Measurements from ENCODE around the gene NDUFB10. TPM values are rescaled to one million over a fixed set of nuclear protein-coding genes. Genes with fewer than 3 reads are reported as not detected.
"Not testable (repeated sequence)": the region's sequence is repeated elsewhere in the genome, so short reads cannot be mapped to it uniquely, and the experiment has no call there.

Gene NDUFB10
- total RNA-seq, 2 donors from 2014 or later, result 583 to 1,046 TPM

DNA sequence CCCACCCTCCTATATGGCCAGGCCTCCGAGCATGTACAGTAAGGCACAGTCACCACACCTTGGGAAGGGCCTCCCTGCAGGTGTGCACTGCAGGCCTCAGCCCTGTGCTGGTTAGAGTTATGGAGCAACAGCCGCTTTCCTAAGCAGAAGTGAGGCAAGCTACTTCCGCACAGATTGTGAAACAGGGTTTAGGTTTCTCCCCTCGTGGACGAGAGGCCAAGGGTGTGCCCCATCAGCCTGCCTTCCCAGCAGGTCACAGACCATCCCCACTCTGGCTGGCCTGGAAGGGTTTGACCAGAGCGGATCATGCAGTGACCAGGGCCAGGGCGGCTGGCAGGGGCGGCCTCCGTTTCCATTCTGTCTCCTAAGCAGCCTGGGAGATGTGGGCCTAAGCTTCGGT is 21.0 kb upstream of the NDUFB10 start:
- no peak for DNase-seq (ENCODE audit: low spot score)
- H3K4me3 ChIP-seq, result no peak overlapping the region
- H3K9me3 ChIP-seq, result no peaks in the 10 kb centered on the region
- peaks cover 0 to 14% of the 10 kb centered on the region in 2 donors for H3K4me1 ChIP-seq
- TF ChIP-seq CTCF (IDR thresholded peaks at IDR 0.05), result no peak
- no peak overlapping the region for H3K27ac ChIP-seq
- H3K27me3 ChIP-seq, result no peaks in the 10 kb centered on the region
- peaks cover 30% of the 10 kb centered on the region for H3K36me3 ChIP-seq

- H3K4me1 ChIP-seq, result peaks cover 0 to 19% of the 10 kb centered on the region in 2 donors
- H3K4me3 ChIP-seq, result no peak overlapping the region
- TF ChIP-seq CTCF (IDR thresholded peaks at IDR 0.05), result no peak
- DNase-seq (ENCODE audit: low spot score), result no peak
- H3K9me3 ChIP-seq, result no peaks in the 10 kb centered on the region
- H3K27ac ChIP-seq, result no peak overlapping the region
- H3K36me3 ChIP-seq, result peaks cover 30% of the 10 kb centered on the region
- H3K27me3 ChIP-seq, result no peaks in the 10 kb centered on the region
Measured at GRCh38 chr16:1938910-1939309, 20.4 kb upstream of the NDUFB10 start.

GRCh38 chr16:1939833-1940232 is 19.5 kb upstream of the NDUFB10 start:
- H3K27ac ChIP-seq; H3K27me3 ChIP-seq; H3K9me3 ChIP-seq; H3K4me3 ChIP-seq; DNase-seq (ENCODE audit: low spot score): not testable (repeated sequence)
- Histone ChIP-seq H3K4me1 (peaks cover 0 to 19% of the 10 kb centered on the region in 2 donors), H3K36me3 (peaks cover 30% of the 10 kb centered on the region)

DNA sequence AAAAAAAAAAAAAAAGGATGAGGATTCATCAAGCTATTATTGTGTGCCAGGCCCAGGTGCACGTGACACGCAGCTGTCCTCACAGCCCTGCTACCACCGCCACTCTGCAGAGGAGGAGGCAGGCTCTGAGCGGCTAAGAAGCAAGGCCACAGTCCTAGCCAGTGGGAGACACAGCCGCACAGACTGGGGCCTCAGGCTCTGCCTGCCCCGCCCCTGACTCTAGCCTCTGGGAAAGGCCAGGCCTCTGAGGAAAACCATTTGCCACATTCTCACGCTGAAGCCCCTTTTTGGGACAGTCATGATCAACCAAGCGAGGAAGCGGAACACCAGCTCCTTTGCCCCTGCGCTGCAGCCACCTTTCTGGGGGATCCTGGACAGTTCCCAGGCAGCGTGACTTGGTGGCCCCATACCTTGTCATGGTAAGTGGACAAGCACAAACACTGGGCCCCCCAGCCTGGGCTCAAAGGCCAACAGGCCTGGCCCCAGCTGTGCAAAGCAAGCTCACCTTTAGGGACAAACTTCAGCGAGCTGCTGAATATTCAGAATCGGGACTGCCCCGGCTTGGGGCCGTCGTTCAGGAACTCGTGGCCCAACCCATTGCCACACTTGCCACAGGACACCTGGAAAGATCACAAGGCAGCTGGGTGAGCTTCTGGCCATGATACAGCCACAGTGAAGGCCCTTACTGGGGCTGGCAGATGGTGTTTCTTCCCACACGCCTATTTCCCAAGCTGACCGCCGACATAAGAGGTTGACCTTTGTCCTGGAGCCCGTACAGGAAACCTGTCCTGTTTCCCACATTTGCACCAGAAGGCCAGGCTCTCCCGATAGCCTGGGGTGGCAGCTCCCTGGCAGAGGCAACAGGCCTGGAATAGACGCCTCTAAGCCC is 18.8 kb upstream of the NDUFB10 start:
- no peak for TF ChIP-seq CTCF (IDR thresholded peaks at IDR 0.05)
- no peak overlapping the region for H3K27ac ChIP-seq
- no peak for DNase-seq (ENCODE audit: low spot score)

GRCh38 chr16:1941162-1942046 is 17.9 kb upstream of the NDUFB10 start:
- DNase-seq (ENCODE audit: low spot score), result no peak
- H3K4me3 ChIP-seq, result peak overlapping the region in 1 of 2 donors; percentile 82

More for the DNA sequence above, 18.8 kb upstream of the NDUFB10 start:
- H3K4me3 ChIP-seq, result no peak overlapping the region
- peaks cover 30% of the 10 kb centered on the region for H3K36me3 ChIP-seq
- no peaks in the 10 kb centered on the region for H3K9me3 ChIP-seq
- H3K4me1 ChIP-seq, result peaks cover 0 to 19% of the 10 kb centered on the region in 2 donors
- H3K27me3 ChIP-seq, result no peaks in the 10 kb centered on the region

More at GRCh38 chr16:1941162-1942046, 17.9 kb upstream of the NDUFB10 start:
- H3K9me3 ChIP-seq, result no peaks in the 10 kb centered on the region
- TF ChIP-seq CTCF (IDR thresholded peaks at IDR 0.05), result no peak
- H3K4me1 ChIP-seq, result peaks cover 0 to 19% of the 10 kb centered on the region in 2 donors
- peaks cover 30% of the 10 kb centered on the region for H3K36me3 ChIP-seq
- H3K27ac ChIP-seq, result peak overlapping the region in 1 of 2 donors; percentile 80
- H3K27me3 ChIP-seq, result no peaks in the 10 kb centered on the region

Measured in right atrium auricular region (tissue), 2 donors.